HT-29 (cell line): Measurements from ENCODE around the gene ZNF581. TPM values are rescaled to one million over a fixed set of nuclear protein-coding genes. Genes with fewer than 3 reads are reported as not detected.

ENCODE experiments used
- DNase-seq: peaks from one replicate; pipeline ENCODE4 v3.0.0-alpha.2; 2015; ENCODE audit warnings: low spot score
- total RNA-seq: library from RNA; depleted of rRNA; stranded (reverse); fragments of >200 nt; shearing (Covaris generic); gene quantifications from 2 replicates; pipeline ENCODE4 v1.2.3, GENCODE V29; 2014; rRNA removed

The ZNF581 gene
- total RNA-seq, 1 experiment from 2014 or later = 43.2 TPM

DNA sequence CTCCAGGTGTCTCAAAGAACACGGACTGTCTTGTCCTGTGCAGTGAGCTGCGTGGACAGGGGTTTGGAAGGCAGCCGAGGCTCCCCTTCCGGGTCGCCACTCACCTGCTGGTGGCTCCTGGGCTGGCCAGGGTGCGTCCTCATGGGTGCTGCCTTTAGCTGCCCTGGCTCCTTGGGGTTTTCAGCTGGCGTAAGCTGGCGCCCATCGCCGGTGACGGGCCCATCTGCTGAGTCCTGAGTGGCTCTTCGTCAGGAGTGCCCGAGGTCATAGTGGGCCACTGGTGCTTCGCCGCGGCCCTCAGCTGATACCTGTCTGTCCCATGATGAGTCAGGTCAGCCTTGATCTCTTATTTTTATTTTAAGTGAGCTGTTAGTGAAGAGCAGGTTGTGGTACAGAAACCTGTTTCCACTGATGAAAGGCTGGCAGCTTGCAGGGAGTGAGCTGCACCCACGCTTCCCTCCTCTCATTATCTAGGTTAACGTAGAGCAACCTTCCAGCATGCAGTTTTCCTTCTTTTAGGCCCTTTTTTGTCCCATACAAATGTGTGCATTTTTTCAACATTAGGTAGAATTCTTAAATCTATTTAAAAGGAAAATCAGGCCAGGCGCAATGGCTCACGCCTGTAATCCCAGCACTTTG lies 50.0 kb downstream of the ZNF581 start:
- DNase-seq = no peak

DNA sequence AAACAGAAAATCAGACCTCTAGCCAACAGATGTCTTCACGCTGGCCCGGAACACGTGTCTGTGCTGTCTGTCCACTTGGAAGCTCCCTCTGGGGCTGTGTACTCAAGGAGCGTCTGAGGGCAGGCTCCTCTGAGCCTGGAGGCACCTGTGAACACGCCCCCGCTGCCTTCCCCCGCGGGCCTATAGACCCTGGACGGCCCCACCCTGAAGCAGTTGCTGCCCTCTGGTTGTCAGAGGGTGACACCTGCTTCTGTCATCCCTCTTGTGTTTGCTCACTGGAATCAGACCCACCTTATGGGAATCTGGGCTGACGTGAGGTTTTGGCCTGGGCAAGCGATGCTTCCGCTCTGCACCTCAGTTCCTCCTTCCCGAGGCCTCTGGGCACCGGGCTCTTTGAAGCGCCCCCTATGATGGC lies 50.8 kb downstream of the ZNF581 start:
- no peak for DNase-seq

DNA sequence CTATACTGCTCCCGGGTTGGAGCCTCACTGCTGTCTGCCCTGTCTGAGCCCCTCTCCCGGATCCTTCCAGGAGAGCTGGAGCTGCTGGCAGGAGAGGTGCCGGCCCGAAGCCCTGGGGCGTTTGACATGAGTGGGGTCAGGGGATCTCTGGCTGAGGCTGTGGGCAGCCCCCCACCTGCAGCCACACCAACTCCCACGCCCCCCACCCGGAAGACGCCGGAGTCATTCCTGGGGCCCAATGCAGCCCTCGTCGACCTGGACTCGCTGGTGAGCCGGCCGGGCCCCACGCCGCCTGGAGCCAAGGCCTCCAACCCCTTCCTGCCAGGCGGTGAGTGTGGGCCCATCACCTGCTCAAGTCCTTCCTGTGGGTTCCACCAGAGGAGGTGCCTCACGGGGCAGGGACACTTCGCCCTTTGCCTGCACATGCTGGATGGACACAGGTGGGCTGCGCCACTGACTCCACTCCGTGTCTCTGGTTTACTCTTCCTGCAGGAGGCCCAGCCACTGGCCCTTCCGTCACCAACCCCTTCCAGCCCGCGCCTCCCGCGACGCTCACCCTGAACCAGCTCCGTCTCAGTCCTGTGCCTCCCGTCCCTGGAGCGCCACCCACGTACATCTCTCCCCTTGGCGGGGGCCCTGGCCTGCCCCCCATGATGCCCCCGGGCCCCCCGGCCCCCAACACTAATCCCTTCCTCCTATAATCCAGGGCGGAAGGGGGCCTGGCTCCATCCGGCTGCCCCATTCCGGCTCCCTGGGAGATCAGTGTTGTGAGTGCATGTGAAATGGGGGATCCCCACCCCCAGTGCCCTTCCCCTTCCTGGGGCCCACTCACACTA lies 51.4 kb downstream of the ZNF581 start:
- DNase-seq = no peak

Other genes with a start within 250 kb of the ZNF581 start
- 2,696 and 2,806 TPM in 2 replicates for gene UBE2S, start 235.9 kb upstream of the ZNF581 start, total RNA-seq
- not detected in 2 replicates for gene SHISA7, start 200.3 kb upstream of the ZNF581 start, total RNA-seq
- 323 and 339 TPM in 2 replicates for gene ISOC2, start 182.0 kb upstream of the ZNF581 start, total RNA-seq
- 0.41 and 0.83 TPM in 2 replicates for gene C19orf85, start 178.9 kb upstream of the ZNF581 start, total RNA-seq
- gene ZNF628, start 167.0 kb upstream of the ZNF581 start, total RNA-seq = 29.9 TPM in 2 replicates
- gene NAT14, start 158.5 kb upstream of the ZNF581 start, total RNA-seq = 28.9 and 34.9 TPM in 2 replicates
- 0.18 TPM in 1 of 2 replicates, not detected in the other for gene SSC5D, start 155.2 kb upstream of the ZNF581 start, total RNA-seq
- not detected in 2 replicates for gene SBK2, start 106.5 kb upstream of the ZNF581 start, total RNA-seq
- gene SBK3, start 98.1 kb upstream of the ZNF581 start, total RNA-seq = 0.16 and 0.53 TPM in 2 replicates
- gene ZNF579, start 62.8 kb upstream of the ZNF581 start, total RNA-seq = 17.0 and 23.1 TPM in 2 replicates
- 15.9 and 19.2 TPM in 2 replicates for gene FIZ1, start 44.1 kb upstream of the ZNF581 start, total RNA-seq
- 69.6 and 81.2 TPM in 2 replicates for gene ZNF524, start 43.4 kb upstream of the ZNF581 start, total RNA-seq
- gene ZNF865, start 38.0 kb upstream of the ZNF581 start, total RNA-seq = 9.1 and 9.6 TPM in 2 replicates
- gene ZNF784, start 19.1 kb upstream of the ZNF581 start, total RNA-seq = 17.5 and 19.9 TPM in 2 replicates
- 16.1 and 18.8 TPM in 2 replicates for gene ZNF580, start 2.6 kb upstream of the ZNF581 start, total RNA-seq
- 9.7 and 11.4 TPM in 2 replicates for gene CCDC106, start 4.6 kb downstream of the ZNF581 start, total RNA-seq
- 799 and 894 TPM in 2 replicates for gene U2AF2, start 11.4 kb downstream of the ZNF581 start, total RNA-seq
- 195 and 216 TPM in 2 replicates for gene EPN1, start 31.6 kb downstream of the ZNF581 start, total RNA-seq
- gene NLRP9, start 94.8 kb downstream of the ZNF581 start, total RNA-seq = not detected in 2 replicates
- not detected in 2 replicates for gene RFPL4A, start 115.4 kb downstream of the ZNF581 start, total RNA-seq
- not detected in 2 replicates for gene RFPL4AL1, start 125.5 kb downstream of the ZNF581 start, total RNA-seq
- gene NLRP11, start 188.3 kb downstream of the ZNF581 start, total RNA-seq = 0.08 TPM in 1 of 2 replicates, not detected in the other
- not detected in 2 replicates for gene NLRP4, start 192.9 kb downstream of the ZNF581 start, total RNA-seq